Stromal cell of bone marrow (primary cell): ENCODE data around the gene CBX2.

Experiments
- DNase-seq: peaks from one replicate; pipeline ENCODE4 v3.0.0-alpha.2; 2012; ENCODE audit warnings: low read depth

CBX2 gene

DNA sequence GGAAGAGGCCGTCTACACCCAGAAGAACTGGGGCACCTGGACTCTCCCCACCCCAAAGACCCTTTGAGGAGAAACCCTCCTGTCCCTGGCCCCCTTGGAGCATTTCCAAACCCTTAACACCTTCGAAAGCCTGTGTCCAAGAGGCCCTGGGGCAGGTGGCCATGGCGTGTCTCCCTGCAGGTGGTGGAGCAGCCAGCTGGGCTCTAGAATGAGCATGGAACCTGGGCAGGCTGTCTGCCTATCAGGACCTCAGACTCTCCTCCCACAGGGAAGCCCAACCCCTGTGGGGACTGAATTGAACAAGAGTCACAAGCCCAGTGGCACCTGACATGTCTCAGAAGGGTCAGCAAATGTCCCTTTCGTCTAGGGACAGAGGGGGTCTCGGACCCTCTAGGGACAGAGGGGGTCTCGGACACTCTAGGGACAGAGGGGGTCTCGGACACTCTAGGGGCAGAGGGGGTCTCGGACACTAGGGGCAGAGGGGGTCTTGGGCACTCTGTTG lies 52.9 kb downstream of the CBX2 start:
- DNase-seq, result no peak

DNA sequence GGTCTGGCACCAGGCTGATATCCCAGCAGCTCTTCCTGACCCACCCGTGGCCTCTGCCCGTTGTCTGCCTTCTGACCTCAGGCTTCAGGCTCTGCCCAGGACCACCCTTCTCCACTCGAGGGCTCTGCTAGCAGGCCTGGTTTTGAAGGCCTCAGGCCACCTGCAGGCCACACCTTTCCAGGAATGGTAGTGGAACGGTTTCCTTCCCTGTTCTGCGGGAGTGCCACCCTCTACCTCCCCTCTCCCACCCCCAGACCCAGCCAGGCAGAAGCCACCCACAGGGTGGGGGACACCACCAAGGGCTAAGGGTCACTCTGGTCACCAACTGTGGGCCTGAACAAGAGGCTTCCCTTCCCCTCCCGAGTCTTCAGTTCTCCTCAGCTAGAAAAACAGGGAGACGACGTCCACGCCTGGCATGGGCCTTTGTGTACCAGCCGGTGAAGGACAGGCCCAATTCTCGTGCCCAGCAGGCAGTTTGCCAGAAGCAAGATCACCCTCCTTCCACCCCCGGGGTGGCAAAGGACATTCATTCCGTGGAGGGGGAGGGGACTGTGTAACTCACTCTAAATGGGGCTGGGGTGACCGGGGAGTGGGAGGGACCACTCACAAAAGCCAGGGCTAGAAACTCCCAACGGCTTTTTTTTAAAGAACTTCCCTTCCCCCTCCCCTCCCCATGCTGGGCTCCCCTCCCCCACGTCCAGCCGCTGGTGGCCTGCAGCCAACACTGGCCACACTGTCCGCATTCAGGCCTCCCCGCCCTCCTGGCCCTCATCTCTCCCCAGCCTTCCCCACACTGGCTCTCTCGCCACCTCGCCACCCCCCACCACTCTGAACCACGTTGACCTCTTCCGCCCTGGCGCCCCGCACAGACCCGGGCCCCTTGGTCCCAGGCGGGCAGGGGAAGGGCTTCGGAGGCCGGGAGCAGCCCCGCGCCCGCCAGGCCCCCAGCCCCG lies 53.6 kb downstream of the CBX2 start:
- DNase-seq, result no peak

DNA sequence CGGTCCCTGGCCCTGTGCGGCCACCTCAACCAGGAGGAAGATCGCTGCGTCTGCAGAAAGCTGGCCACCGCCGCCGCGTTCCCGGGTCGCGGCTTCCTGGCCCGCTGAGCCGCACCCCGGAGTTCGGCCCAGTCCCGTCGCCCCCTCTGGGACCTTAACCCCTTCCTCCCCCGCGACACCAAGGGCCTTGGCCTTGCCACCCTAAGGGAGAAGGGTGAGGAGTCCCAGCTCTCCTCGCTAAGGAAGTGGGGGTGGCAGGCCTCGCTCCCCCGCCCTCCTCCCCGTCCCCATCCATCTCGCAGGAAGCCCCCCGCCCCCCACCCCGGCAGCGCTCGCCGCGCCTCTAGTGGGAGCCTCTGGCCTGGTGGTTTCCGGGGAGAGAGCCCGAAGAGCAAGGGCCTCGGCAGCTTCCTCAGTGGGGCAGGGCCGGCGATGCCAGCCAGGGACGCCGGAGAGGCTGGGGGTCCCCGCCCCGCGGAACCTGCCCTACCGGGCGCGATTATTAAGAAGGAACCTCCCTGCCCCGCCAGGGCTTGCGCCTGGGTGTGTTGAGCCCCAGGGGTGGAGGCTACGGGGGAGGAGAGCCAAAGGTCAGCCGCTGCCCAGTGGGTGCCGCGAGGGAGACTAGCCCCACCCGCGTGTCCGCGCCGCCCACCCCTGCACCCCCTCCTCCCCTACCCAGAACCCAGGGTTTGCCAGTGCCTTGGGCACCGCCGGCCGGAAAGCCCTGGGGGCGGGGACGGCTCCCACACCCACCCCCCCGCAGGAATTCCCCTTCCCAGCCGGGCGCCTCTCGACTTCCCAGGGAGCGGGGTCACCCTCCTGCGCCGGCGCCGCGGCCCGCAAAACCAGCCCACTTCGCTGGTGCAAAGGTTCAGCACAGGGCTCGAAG lies 54.5 kb downstream of the CBX2 start:
- DNase-seq, result no peak

DNA sequence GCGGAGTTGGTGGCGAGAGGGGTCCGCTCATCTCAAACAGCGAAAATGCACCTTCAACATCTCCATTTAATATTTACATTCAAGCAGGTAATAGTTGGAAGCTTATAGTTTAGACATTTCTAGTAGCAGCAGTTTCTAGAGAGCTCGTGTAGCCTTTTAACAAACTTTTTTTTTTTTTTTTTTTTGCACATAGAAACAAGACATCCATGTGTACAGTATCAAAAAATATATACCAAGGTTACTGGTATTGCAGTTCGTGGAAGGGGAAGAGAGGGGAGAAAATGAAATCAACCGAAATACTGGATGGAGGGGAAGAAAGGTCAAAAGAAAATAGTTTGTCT lies 55.1 kb downstream of the CBX2 start:
- DNase-seq, result no peak

DNA sequence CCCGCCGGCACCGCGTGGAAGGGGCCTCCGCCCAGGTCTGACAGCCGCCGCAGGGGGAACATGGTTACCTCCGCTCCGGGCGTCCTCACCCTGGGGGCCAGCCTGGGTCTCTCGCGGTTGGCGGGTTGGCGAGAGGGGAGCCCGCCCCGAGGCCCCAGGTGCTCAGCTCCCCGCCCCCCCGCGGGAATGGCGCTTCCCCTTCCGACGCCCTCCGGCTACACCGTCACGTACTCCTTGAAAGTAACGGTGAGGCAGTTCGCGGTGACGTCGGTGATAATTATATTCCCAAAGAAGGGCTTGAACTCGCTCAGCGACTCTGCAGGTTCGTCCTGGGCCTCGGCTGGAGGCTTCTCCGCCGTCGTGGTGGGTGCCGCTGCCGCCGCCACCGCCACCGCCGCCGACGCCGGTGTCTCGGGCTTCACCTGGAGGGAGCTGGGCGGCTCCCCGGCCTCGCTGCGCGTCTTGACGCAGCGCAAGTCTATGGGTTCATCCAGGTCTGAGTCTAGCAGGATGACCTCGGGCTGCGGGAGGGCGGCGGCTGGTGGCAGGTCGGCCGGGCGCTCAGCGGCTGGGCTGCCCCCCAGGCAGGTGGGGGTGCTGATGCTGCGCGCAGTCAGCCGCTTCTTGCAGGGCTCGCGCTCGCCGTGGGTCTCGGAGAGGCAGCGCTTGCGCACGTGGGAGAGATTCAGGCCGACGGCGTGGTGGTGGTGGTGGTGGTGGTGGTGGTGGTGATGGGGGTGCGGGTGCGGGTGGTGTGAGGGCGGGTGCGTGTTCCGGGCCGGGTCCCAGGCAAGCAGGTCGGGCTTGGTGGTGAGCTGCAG lies 56.0 kb downstream of the CBX2 start:
- DNase-seq, result no peak

DNA sequence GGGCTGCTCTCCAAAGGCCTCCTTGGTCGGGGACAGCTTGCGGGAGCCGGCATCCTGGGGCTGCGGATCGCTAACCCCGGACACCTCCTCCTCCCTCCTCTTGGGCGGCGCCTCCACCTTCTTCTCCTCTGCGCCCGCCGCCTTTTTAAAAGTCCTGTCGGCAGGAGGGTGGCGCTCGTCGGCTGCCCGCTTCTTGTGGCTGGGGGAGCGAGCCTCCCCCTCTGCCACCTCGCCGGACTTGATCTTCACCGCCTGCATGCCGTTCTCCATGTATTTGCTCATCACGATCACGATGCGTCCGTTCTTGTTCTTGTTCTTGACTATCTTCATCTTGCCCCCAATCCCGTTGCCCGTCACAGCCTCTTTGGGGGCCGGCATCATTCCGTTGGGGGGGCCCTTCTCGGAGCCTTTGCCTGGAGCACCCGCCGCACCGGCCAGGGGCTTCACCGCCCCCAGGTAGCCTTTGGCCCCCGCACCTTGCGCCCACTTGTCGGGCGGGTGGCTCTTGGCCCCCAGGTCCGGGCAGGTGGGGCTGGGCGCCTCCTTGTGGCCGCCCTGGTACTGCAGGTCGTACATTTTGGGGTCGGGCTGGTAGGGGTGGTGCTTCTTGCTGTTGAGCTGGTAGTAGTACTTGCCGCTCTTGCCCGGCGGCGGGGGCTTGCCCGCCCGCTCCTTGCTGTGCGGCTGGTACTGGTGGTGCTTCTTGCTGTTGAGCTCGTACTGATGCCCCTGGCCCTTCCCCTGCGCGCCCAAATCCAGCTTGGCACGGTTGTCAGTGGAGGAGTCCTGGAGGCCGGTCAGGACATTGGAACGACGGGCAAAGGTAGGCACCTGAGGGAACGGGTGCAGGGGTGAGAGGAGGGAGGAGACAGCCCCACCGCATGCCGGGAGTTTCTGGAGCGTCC lies 56.9 kb downstream of the CBX2 start:
- DNase-seq, result no peak

DNA sequence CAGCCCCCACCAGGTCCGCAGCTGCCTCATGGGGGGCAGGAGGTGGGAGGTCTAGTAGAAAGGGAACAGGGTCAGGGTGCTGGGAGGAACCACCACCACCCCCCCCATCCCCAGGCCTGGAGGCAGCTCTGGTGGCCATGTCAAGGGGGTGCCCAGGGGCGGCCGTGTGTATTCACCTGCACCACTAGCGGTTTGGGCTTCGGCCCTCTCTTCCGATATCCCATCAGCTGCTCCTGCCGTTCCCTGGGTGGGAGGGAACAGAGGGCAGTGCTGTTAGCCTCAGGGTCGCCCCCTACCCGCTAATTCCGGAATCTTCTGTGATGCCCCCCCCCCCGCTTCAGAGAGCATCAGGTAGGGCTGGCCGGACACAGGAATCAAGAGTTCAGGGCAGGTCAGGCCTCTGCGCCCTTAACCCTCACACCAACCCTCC lies 57.5 kb downstream of the CBX2 start:
- no peak for DNase-seq

DNA sequence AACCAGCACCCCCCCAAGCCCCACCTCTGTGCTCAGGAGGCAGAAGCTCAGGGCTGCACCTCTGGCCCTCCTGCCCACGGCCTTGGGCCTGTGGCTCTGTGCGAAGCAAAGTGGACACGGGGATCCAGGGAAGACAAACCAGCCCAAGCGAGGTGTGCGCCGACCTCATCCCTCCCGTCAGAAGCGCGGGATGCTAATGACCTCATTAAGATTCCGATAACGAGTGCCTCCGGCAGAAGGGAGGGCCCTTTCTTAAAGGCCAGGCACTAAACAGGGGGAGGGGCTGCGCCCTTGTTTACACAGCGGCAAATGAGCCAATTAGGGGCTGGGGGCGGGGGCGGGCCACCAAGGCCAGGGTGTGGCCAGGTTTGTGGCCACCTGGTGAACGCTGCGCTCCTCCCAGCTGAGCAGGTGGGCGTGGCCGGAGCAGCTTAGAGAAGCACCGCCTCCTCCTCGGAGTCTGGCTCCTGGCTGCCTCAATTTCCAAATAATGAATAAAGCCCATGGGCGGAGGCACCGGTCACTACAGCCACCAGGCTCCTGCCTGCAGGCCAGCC lies 58.1 kb downstream of the CBX2 start:
- DNase-seq, result no peak

DNA sequence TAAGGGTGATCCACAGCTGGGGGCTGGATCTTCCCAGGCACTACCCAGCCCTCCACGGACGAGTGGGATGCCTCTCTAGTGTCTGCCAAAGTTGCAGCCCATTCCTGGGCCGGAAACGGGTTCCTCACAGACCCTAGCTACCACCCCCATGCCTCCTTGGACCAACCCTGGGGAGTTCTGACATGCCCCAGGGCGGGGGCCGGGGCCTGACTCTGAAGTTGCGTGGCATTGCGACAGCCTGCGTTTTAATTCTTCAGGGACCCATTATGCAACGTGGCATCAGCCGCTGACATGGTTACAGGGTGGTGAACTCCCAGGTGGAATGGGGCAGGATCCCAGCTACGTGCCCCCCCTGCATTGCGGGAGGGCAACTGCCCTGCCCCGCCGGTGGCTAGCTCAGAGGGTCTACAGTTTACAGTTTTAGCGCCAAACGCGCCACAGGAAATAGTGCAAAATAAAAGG lies 58.6 kb downstream of the CBX2 start:
- DNase-seq, result no peak

DNA sequence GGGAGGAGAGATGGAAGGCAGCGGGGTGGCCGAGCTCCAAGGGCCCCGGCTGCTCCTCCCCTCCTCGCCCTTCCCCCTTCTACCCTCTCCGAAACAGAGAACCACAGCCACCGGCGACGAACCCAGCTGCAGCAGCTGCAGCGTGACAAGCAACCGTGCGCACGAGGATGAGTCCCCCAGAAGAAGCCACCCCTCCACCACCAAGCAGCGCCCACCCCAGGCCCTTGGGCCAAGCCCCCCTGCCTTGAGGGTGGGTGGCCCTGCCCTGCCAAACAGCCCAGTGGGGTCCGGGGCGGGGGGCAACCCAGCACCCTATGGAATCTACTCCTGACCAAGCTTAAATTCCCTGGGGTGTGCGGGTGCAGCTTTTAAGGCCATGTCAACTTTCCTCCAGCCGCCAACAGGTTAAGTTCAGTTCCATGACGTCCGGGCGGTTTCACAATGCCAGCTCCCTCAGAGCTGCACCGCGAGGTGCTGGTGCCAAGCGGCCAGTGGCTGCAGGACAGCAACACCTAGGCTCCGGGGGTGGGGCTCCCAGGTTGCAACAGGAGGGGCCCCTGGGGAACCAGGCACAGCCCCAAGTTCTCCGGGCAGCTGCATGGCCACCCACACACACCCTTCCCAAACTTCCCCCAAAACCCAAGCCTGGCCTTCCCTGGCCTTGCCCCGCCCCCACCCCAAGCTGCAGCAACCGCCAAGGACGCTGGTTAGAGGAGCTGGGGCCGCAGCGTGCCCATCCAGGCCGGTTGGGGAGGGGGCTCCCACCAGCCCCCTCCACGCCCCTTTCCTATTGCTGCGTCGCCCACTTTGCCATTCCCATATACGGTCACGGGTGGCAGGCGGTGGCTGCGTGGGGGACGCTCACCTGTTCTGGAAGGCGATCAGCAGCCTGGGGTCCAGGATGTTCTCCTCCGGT lies 59.3 kb downstream of the CBX2 start:
- no peak for DNase-seq
